NB4 (cell line): ENCODE data around the gene CD28.

ENCODE experiments used
- DNase-seq: peaks from one replicate; pipeline ENCODE4 v3.0.0; 2010; ENCODE audit warnings: low read depth
- H3K4me3 ChIP-seq: one replicate; pipeline ENCODE4 v1.5.1; 2011; ENCODE audit warnings: mild to moderate bottlenecking, low read depth, low read length, moderate library complexity
- MYC ChIP-seq: IDR thresholded peaks from 2 replicates; pipeline ENCODE4 v1.6.1; 2011; ENCODE audit warnings: low read depth, low read length
- POLR2A ChIP-seq: IDR thresholded peaks from 2 replicates; pipeline ENCODE4 v1.6.1; 2011; ENCODE audit warnings: mild to moderate bottlenecking; ENCODE audit not compliant: insufficient read length; ENCODE audit errors: extremely low read depth
- TF ChIP-seq, protein P1 (sequence below): IDR thresholded peaks from one replicate; pipeline ENCODE4 v1.5.1; 2012; ENCODE audit warnings: low read depth, low read length
- TF ChIP-seq, protein P2 (sequence below): IDR thresholded peaks from 2 replicates; pipeline ENCODE4 v1.6.1; 2011; ENCODE audit warnings: low read depth, low read length

The CD28 gene

DNA sequence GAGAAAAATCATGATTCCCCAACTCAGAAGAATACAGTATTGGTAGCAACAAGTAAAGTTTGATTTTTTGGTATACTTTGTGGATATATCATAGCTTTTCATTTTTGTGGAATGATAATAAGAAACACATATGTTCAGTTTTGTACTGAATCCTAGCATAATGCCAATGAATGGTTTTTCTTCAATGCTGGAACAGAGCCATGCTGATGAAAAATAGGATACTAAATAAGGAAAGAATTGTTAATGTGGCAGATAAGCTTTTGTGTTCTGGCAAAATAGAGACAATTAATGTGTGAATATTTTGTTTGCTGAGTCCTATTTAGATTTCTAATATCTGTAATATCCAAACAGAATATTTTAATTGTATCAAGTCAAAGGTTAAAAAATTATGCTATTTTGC lies 21.9 kb downstream of the CD28 start:
- H3K4me3 ChIP-seq: no peak overlapping the region
- DNase-seq: no peak
- TF ChIP-seq MYC (no peak), POLR2A (no peak)
- TF ChIP-seq, protein P1, sequence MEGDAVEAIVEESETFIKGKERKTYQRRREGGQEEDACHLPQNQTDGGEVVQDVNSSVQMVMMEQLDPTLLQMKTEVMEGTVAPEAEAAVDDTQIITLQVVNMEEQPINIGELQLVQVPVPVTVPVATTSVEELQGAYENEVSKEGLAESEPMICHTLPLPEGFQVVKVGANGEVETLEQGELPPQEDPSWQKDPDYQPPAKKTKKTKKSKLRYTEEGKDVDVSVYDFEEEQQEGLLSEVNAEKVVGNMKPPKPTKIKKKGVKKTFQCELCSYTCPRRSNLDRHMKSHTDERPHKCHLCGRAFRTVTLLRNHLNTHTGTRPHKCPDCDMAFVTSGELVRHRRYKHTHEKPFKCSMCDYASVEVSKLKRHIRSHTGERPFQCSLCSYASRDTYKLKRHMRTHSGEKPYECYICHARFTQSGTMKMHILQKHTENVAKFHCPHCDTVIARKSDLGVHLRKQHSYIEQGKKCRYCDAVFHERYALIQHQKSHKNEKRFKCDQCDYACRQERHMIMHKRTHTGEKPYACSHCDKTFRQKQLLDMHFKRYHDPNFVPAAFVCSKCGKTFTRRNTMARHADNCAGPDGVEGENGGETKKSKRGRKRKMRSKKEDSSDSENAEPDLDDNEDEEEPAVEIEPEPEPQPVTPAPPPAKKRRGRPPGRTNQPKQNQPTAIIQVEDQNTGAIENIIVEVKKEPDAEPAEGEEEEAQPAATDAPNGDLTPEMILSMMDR: no peak
- TF ChIP-seq, protein P2, sequence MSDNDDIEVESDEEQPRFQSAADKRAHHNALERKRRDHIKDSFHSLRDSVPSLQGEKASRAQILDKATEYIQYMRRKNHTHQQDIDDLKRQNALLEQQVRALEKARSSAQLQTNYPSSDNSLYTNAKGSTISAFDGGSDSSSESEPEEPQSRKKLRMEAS: no peak

DNA sequence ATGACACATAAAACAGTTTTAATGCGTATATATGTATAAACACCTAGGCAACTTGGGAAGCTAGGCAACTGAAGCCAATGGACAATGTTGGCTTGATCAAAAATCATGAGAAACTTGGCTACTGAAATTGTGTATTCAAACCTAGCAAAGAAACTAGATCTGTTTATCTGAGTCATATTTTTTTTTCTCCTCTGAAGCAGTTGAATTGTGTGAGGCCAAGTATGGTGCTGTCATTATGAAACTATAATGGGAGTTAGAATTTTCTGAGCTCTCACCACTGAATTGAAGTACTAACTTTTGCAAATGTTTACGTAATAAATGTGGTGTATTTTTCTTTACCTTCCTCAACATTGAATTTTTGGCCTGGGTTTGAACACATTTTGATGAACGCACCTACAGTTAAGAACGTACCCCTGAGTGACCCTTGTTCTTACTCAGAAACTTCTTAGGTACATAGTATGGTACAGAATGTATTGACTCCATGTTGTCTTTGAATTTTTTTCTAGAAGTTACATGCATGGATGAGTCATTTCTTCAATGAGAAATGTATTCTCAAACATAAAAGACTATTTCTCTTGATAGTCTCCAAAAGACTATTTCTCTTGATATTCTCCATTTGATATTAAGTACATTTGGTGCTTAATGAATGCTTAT lies 23.8 kb downstream of the CD28 start:
- no peak for DNase-seq
- H3K4me3 ChIP-seq: no peak overlapping the region
- TF ChIP-seq, protein P1: no peak

DNA sequence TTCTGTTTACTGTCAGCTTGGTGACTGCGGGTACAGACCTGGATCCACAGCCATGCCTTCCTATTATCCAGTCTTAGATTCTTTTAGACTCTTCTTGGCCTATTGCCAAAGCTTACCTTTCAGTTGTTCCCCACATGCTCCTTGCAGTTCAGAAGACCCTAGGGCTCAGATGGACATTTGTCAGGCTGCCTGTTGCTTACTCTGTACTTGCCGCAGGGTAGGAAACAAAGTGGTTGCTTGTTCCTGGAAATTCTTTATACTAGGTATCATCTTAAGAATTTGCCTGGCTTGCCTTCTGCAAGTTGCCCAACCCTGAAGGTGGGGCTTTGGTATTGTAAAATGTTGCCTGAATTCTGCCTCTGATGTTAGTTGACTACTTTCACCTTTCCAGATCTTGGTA lies 24.4 kb downstream of the CD28 start:
- no peak for DNase-seq
- TF ChIP-seq, protein P2: no peak
- TF ChIP-seq, protein P1: no peak
- TF ChIP-seq POLR2A (no peak), MYC (no peak)
- H3K4me3 ChIP-seq: no peak overlapping the region

DNA sequence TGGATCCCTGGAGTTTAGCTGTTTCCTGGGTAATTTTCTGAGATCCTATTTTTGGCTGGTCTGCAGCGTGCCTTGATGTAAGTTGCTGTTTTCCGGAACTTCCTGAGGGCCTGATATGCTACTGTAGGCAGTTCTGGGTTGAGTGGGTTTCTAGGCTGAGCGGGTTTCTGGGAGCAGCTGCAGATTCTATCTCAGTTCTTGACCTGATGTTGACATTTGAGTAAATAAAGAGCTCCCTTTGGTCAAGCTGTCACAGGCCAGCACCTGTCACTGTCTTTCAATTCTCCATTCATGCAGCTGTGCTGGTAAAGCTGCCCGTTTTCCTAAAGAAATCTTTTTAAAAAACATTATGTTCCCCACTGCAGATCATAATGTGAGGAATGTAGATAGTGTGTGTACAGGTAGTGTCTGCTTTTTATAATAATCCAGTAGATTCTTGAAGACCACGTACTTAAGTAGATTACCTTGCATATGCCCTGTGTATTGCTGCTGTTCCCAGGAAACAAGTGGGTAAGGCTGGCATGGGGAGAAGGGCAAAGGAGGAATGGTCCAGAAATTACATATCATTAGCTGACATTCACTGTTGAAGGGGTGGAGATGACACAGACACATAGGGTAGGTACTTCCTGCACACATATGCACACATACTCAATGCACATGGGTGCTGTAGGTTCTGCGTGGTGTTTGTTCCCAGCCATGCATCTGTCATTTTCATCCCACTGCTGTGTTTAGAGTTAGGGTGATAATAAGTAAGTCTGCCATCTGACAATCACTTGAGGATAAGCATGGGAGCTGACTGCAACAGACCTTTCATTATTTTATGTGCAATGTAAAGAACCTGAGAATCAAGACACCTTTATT lies 25.9 kb downstream of the CD28 start:
- DNase-seq: no peak
- TF ChIP-seq, protein P2: no peak
- TF ChIP-seq MYC (no peak), POLR2A (no peak)
- TF ChIP-seq, protein P1: no peak

DNA sequence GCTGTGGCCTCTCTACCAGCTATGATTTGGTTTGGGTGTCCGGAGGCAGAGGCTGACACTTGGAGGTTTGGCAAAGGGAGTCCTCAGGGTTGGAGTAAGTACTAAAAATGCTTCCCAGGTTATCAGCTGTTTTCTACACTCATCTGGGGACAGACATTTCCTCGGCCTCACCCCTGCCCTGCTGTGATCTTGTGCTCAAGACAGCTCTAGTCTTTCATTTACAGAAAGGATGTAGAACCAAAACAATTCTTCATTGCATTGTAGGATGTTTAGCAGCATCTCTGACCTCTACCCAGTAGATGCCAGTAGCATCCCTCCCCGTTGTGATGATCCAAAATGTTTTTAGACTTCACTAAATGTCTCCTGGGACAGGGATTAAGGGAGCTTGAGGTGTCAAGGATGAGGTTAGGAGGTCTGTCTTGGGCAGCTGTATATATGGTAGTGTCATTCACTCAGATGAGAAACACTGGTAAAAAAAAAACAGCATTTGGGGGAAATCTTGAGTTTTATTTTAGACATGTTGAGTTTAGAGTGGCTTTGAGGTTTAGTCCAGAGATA lies 26.6 kb downstream of the CD28 start:
- TF ChIP-seq, protein P1: no peak
- TF ChIP-seq, protein P2: no peak
- no peak for TF ChIP-seq MYC
- no peak for TF ChIP-seq POLR2A
- DNase-seq: no peak
- no peak overlapping the region for H3K4me3 ChIP-seq

More for the DNA sequence above, 25.9 kb downstream of the CD28 start:
- H3K4me3 ChIP-seq: no peak overlapping the region
